NCI-H446 (cell line): ENCODE data around the gene CPSF2.
"Not testable (repeated sequence)": the region's sequence is repeated elsewhere in the genome, so short reads cannot be mapped to it uniquely, and the experiment has no call there.

Source experiments
- DNase-seq, 2 experiments: peaks; one replicate each; lab custom pipeline; 2025; lab: John Stamatoyannopoulos, UW

Gene CPSF2

DNA sequence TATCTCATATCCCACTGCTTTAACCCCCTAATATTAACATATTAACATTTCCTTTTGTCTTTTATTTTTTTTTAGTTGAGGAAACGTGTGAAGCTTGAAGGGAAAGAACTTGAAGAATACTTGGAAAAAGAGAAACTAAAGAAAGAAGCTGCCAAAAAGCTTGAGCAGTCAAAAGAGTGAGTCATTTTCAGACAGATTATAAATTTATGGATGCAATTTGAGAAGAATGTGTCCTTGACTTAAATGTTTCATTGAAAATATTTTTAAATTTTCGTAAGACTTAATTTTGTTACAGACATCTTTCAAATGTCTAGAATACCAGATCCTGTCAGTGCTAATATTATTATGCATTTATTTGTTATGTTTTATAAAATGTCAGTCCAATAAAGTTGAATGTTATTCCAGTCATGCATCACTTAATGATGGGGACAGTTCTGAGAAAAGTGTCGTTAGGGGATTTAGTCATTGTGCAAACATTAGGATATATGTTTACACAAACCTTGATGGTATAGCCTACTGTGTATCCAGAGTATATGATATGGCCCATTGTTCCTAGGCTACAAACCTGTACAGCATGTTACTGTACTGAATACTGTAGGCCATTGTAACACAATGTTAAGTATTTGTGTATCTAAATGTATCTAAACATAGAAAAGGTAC, 32.6 kb downstream of the CPSF2 start:
- DNase-seq = no peak

DNA sequence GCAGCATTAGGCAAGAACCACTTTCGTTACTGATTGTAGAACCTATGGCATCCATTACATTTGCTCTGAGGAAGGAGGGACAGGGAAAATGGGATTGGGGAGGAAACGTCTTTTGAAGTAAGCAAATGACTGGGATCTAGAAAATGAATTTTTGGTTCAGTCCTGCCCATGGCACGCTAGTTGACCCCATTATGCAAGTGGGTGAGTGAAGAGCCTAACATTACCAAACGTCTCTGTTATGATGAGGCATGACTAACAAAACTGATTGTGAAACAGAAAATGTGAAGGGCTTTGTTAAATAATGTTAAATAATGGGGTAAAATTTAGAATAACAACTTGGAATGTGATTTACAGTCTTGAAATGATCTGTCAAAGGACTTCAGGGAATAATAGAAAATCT, 38.9 kb downstream of the CPSF2 start:
- no peak for DNase-seq

DNA sequence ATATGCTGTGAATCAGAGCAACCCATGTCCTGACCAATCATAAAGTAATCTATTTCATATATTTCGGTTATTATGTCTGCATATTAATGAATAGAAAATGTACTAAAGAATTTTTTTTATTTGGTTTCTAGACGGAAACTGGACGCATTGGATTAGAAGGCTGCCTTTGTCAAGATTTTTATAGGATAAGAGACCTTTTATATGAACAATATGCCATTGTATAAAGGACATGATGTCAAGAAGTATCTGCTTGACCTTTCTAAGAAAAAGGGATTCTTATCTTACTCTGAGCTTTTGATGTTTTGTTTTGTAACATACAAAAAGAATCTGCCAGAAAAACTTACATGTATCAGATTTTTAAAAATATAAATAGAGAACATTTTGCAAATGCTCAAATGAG, 39.8 kb downstream of the CPSF2 start:
- DNase-seq = no peak

DNA sequence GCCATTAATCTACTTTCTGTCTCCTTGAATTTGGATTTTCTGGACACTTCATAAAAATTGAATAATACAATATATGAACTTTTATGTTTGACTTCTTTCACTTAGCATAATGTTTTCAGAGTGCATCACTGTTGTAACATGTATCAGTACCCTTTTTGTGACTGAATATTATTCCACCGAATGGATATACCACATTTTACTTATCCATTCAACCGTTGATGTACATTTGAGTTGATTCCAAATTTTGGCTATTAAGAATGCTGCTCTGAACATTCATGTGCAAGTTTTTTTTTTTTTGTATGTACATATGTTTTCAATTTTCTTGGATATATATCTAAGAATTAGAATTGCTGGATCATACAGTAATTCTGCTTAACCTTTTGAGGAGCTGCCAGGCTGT, 43.2 kb downstream of the CPSF2 start:
- no peak for DNase-seq

DNA sequence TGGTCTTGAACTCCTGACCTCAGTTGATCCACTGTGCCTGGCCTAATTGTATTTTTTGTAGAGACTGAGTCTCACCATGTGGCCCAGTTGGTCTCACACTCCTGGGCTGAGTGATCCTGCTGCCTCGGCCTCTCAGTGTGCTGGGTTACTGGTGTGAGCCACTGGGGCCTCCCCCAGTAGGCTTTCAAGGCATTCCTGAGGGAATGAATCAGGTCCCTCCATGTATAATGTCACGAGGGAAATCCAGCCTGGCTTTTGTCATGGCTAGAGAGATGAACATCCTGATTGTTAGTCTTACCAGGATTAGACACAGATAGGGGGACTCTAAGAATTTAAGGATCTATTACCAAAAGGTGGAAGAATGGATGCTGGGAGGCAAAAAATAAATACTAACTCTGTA, 51.9 kb downstream of the CPSF2 start:
- no peak for DNase-seq

DNA sequence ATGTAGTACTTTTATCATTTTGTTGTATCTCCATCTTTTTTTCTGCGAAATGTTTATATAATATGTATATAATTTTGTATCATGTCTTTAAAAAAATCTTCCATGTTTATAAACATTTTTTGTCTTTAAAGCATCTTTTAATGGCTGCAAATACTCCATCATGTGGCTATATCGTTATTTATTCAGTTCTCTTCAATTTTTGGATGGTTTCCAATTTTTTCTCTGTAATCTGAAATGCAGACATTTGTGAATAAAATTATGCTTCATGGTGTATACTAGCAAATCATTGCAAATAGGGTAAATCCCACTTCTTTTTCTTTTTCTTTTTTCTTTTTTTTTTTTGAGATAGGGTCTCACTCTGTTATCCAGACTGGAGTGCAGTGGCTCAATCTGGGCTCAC, 54.0 kb downstream of the CPSF2 start:
- DNase-seq = peak in 1 of 2 experiments; percentile 4

DNA sequence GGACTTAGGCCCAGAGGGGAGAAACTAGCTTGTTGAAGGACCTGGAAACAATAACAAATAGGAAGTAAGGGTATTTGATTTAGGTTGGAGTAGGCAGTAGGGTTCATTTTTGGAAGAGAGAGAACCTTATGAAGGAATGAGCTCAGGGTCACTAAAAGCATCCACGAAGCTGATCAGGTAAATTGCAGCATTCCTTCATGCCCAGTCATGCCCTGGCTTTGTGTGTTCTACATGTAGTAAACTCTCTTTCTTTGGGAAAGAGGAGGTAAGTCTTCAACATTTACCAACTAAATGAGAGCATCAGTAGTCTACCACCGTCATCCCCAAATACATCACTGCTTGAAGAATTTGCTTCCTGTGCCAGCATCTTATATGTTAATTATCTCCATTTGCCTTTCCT, 54.7 kb downstream of the CPSF2 start:
- DNase-seq = no peak

DNA sequence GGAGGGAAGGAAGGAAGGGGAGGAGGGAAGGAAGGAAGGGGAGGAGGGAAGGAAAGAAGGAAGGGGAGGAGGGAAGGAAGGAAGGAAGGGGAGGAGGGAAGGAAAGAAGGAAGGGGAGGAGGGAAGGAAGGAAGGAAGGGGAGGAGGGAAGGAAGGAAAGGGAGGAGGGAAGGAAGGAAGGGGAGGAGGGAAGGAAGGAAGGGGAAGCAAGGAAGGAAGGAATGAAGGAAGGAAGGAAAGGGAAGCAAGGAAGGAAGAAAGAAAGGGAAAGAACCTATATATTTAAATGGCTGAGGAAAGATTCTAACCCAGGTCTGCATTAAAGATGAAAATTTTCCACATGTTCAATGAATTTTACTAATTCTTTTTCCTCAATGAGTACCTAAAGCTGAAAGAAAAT, 57.4 kb downstream of the CPSF2 start:
- not testable (repeated sequence) for DNase-seq

DNA sequence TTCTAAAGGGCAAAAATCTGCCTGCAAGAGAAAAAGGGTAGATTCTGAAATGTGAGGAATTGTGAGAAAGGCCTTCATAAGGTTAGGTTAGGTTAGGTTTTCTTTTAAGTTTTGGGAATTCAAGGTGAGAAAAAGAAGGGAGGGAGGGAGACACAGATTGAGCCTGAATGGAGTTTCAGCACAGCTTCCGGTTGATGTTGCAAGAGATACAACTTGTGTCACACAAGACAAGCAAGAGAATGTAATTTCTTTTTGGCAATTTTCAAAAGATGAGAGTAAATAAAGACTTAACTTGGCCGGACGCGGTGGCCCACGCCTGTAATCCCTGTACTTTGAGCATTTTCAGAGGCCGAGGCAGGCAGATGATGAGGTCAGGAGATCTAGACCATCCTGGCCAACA, 63.8 kb downstream of the CPSF2 start:
- no peak for DNase-seq

DNA sequence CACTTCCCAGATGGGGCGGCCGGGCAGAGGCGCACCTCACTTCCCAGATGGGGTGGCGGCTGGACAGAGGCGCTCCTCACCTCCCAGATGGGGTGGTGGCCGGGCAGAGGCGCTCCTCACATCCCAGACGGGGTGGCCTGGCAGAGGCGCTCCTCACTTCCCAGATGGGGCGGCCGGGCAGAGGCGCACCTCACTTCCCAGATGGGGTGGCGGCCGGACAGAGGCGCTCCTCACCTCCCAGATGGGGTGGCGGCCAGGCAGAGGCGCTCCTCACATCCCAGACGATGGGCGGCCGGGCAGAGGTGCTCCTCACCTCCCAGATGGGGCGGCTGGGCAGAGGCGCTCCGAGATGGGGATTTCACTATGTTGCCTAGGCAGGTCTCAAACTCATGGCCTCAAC, 65.8 kb downstream of the CPSF2 start:
- not testable (repeated sequence) for DNase-seq

DNA sequence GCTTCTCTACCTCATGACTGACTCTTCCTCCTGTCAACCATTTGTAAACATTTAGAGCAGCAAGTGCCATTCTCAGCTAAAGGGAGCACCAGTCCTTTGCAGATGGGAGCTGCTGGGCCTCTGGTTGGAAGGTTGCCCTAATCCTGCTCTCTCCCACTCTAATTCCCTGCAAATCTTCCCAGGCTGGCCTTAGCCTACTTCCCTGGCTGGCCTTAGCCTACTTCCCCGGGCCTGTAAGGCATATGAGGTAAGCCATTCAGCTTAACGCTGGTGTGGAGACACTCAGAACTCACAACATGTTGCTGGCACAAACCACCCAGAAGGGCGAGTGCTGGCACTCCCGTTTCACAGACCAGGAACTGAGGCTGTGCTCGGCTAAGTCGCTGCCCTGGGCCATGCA, 69.0 kb downstream of the CPSF2 start:
- no peak for DNase-seq

DNA sequence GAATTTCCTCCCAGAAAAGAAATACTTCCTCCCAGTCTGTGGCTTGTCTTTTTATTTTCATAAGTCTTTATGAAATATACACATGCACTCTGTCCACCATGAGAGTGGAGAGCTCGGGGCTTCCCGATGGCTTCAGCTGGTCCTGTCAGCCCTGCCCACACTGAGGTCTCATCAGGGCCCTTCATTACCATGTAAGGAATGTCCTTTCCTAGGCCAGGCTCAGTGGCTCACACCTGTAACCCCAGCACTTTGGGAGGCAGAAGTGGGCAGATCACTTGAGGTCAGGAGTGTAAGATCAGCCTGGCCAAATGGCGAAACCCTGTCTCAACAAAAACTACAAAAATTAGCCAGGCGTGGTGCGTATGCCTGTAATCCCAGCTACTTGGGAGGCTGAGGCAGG, 77.0 kb downstream of the CPSF2 start:
- no peak for DNase-seq

DNA sequence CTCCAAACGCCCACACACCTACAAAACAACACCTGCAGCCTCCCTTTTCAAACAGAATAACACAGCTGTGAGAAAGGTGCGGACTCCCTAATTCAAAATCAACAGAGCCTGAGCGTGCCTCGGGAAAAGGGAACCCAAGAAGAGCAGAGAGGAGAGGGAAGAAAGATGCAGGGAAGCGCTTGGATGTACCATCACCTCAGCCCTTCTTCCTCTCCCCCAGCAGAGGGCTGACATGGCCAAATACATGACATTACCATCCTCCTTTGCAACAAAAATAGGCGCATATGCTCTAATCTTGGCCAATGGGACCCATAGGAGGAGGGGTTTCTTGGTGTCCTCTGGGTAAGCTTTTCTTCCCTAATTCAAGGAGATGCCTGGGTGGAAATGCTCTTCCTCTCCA, 78.0 kb downstream of the CPSF2 start:
- no peak for DNase-seq

DNA sequence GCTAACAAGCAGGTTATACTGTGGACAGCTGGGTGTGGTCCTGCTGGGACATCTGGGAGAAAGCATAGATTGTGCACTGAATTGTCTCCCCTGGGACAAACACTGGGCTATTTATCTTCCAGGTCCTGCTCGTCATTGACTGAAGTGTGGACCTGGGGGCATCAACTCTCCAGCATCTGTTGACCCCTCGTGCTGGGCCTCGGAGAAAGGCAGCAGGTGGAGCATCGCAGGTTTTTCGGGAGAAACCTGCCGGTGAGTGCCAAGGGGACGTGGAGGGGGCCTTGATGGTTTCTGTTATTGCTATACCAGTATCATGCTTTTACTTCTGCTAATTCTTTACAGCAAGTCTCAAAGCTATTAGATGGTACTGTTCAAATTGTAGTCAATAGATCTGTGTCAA, 81.3 kb downstream of the CPSF2 start:
- no peak for DNase-seq

DNA sequence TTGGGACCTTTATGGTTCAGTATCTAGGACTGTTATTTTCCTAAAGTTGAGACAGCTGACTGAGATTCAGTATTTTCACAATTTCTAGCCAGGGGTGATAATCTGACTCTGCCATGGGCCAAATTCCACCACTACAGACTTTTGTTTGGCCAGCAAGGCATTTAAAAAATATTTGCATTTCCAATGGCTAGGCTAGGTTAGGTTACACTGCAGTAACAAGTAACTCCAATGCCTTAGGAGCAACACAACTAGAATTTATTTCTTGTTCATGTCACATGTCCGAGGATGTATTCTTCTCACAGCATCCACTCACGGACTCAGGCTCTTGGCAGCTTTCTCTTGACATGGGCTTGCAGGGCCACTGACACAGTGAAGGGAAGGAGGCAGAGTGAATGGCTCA, 83.0 kb downstream of the CPSF2 start:
- DNase-seq = no peak

DNA sequence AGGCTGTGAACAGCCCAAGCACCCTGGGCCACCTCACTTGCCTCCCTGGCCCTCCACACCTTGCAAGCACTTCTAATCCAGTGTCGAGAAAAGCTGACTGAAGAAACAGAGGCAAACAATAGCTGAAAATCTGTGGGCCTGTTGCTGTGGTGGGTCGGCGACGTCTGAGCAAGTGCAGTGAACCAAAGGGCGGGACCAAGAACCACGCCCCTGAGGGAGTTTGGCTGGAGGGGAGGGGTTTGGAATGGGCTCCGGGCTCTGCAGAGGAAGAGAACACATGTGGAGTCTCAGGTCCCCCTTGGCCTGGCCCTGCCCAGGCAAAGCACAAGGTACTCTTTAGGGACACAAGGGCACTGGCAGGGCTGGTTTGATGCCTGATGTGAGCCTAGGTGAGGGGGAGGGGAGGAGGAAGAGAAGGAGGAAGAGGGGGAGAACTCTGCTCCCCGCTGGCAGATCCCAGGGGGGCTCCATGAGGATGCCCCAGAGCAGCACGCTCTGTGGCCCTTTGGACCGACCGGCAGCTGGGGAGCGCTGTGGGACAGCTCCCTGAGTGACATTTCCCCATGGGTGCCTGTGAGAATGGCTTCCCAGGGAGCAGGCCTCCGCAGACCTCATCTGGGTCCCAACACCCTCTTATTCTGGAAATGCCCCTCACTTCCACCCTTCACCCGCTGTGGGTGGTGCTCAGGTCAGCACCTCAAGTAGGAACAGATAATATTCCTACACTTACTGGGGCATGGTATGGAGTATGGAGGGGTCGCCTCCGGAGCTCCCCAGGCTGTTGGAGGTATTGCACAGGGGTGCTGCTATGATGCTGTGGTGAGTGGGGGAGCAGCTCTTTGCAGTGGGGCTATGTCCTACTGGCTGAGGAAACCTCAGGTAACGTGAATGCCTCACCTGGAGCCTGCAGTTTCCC, 85.5 kb downstream of the CPSF2 start:
- no peak for DNase-seq

DNA sequence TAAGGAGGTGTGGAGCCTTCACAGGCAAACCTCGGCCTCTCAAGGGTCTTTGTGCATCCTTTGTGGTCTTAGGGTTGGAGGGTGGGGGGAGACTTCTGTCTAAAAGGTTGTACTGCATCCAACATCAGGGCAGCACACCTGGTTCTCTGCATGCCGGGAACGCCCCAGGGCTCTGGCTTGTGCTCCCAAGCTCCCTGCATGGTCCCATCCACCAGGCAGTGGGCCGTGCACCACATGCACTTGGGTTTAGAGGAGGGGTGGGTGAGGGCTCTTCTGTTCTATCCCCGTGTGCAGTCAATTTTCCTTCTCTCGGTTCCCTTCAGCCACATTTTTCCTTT, 86.1 kb downstream of the CPSF2 start:
- no peak for DNase-seq

DNA sequence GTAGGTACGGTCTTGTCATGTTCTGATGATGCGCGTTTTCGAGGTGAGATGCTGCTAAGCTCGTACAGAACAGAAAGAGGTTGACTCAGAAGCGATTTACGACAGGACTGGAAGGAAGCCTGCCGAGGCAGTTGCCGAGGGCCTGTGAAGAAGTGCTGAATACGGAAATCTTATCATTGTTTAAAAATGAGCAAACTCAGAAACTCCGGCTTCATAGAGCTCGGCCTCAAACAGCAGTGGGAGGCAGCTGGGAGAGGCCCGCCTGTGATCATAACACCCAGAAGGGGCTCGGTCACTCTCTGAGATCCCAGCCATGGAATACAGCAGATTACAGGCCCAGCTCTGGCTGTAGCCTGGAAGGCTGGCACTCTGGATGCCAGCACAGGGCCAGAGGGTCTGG, 87.4 kb downstream of the CPSF2 start:
- DNase-seq = no peak

DNA sequence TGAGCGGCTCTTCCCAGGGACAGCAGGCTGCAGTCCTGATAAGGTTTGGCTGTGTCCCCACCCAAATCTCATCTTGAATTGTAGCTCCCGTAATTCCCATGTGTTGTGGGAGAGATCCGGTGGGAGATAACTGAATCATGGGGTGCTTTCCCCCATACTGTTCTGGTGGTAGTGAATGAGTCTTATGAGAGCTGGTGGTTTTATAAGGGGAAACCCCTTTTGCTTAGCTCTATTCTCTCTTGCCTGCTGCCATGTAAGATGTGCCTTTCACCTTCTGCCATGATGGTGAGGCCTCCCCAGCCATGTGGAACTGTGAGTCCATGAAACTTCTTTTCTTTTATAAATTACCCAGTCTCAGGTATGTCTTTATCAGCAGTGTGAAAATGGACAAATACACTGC, 91.4 kb downstream of the CPSF2 start:
- not testable (repeated sequence) for DNase-seq

DNA sequence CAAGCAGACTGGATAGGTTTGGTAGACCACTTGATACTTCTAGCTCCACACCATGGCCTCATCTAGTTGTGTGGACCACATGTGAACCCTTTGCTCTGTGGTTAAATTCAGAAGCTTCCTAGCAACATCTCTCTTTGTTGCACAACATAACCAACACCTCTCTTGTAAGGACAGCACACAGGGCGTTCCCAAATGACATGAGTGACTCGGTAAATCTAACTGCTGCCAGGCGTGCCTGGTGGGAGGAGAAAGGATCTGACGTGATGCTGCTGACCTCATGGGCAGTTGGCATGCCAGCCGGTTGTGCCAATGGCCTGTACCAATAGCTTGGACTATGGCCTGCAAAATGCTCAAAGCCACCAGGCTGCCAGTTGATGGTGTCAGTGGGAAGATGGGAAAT, 93.8 kb downstream of the CPSF2 start:
- DNase-seq = no peak

DNA sequence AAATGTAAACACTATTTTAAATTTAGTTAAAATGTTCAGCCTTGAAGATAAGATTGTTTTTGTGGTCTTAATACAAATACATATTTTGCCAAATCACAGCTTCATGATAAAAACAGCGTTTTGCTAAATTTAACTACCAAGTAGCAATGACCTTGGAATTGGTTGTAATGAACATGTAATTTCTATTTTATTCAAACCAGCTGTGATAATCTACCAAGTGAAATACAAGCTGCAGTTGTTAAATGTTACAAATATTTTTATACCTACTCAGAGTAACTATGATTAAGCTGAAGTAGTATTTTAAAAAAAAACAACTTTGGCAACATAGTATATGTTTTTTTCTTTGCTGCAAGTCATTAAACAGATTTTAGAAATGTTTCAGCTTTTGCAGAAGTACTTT, 96.2 kb downstream of the CPSF2 start:
- no peak for DNase-seq
